GM12878 (cell line): ENCODE data around the gene EPAS1. TPM values are rescaled to one million over a fixed set of nuclear protein-coding genes. Genes with fewer than 3 reads are reported as not detected.

Source experiments
- ATAC-seq: fragments of 200-7000 bp; cut with Tn5 transposase; 3 replicates; pipeline ENCODE4 v1.9.1; 2020; ENCODE audit warnings: mild to moderate bottlenecking, moderate library complexity
- BruUV-seq: library from RNA; stranded (reverse); fragments of 400-500 nt; replicated peaks from 2 replicates; lab custom pipeline; 2021; lab: Mats Ljungman, UMichigan
- CTCF ChIA-PET: fragments of 300-600 bp; sonication (Branson Sonifier 250); formaldehyde crosslinking; extraction: SDS; loops from one replicate; lab custom pipeline; 2021; ENCODE audit warnings: inconsistent platforms; lab: Yijun Ruan, JAX
- POLR2A ChIA-PET: fragments of 350-600 bp; formaldehyde crosslinking; extraction: SDS; loops from one replicate; lab custom pipeline; 2021; ENCODE audit warnings: inconsistent platforms; lab: Charles Lee
- RAD21 ChIA-PET: fragments of 300-600 bp; sonication (Branson Sonifier 250); formaldehyde crosslinking; loops from one replicate; lab custom pipeline; 2023; ENCODE audit warnings: antibody characterized with exemption; ENCODE audit not compliant: unreplicated experiment; lab: Charles Lee
- SMC1A ChIA-PET: fragments of 300-600 bp; sonication (Branson Sonifier 250); formaldehyde crosslinking; loops from one replicate; lab custom pipeline; 2023; ENCODE audit not compliant: unreplicated experiment, uncharacterized antibody; lab: Charles Lee
- DNase-seq: peaks from one replicate; pipeline ENCODE4 v3.0.0-alpha.2; 2011; ENCODE audit warnings: low read depth, low spot score
- FAIRE-seq: peaks from 3 replicates; lab custom pipeline; 2011; peaks lifted over from hg19 to GRCh38; lab: Jason Lieb, UNC
- H2AFZ ChIP-seq: 2 replicates; pipeline ENCODE4 v1.6.0; 2011; ENCODE audit warnings: low read depth, low read length, control low read depth; ENCODE audit not compliant: control insufficient read depth
- H3K27ac ChIP-seq: 2 replicates; pipeline ENCODE4 v1.5.1; 2011; ENCODE audit warnings: control low read depth; ENCODE audit not compliant: control insufficient read depth, insufficient read depth
- H3K27me3 ChIP-seq, 2 experiments: replicated peaks in 1 of 2; 2 replicates each; pipeline versions ENCODE4 v1.6.0 to v1.6.1; 2011; ENCODE audit warnings: low read length in 1 of 2; ENCODE audit not compliant: control insufficient read depth in 2 of 2, insufficient read depth in 2 of 2
- H3K36me3 ChIP-seq, 2 experiments: 2 replicates each; pipeline ENCODE4 v1.5.1; 2011; ENCODE audit warnings: low read length in 1 of 2; ENCODE audit not compliant: control insufficient read depth in 2 of 2, insufficient read depth in 2 of 2
- H3K4me1 ChIP-seq: 2 replicates; pipeline ENCODE4 v1.6.1; 2011; ENCODE audit warnings: mild to moderate bottlenecking, low read length, moderate library complexity, mixed read lengths; ENCODE audit not compliant: control insufficient read depth, insufficient read depth
- H3K4me2 ChIP-seq: 2 replicates; pipeline ENCODE4 v1.6.0; 2011; ENCODE audit warnings: control low read depth; ENCODE audit not compliant: control insufficient read depth, insufficient read depth
- H3K4me3 ChIP-seq: fragments of 200-600 bp; sonication (generic); 2 replicates; pipeline ENCODE4 v1.5.1; 2016
- H3K79me2 ChIP-seq: 2 replicates; pipeline ENCODE4 v1.6.0; 2011; ENCODE audit warnings: low read length; ENCODE audit not compliant: control insufficient read depth, insufficient read depth
- H3K9ac ChIP-seq: 2 replicates; pipeline ENCODE4 v1.8.0; 2011; ENCODE audit warnings: low read length, control low read depth, mixed read lengths; ENCODE audit not compliant: control insufficient read depth, insufficient read depth
- H3K9me3 ChIP-seq: replicated peaks from 3 replicates; pipeline ENCODE4 v1.5.1; 2011; ENCODE audit warnings: mild to moderate bottlenecking, low read length; ENCODE audit not compliant: control insufficient read depth, insufficient read depth
- H4K20me1 ChIP-seq: 2 replicates; pipeline ENCODE4 v1.6.0; 2011; ENCODE audit not compliant: control insufficient read depth, insufficient read depth
- ATF2 ChIP-seq: IDR thresholded peaks from 2 replicates; pipeline ENCODE4 v1.6.1; 2012; ENCODE audit warnings: low read length, inconsistent platforms
- BCL3 ChIP-seq: IDR thresholded peaks from 2 replicates; pipeline ENCODE4 v1.6.1; 2011; ENCODE audit warnings: borderline replicate concordance, low read depth, mild to moderate bottlenecking, moderate library complexity, low read length; ENCODE audit not compliant: insufficient read depth, poor library complexity, severe bottlenecking
- IRF5 ChIP-seq: fragments of 450-650 bp; IDR thresholded peaks from 2 replicates; pipeline ENCODE4 v1.6.1; 2017; ENCODE audit warnings: borderline replicate concordance
- JUNB ChIP-seq: IDR thresholded peaks from 2 replicates; pipeline ENCODE4 v1.6.1; 2016; ENCODE audit warnings: antibody characterized with exemption, mild to moderate bottlenecking
- MYC ChIP-seq: IDR thresholded peaks from 2 replicates; pipeline ENCODE4 v1.6.1; 2011; ENCODE audit warnings: mild to moderate bottlenecking, low read length, moderate library complexity, inconsistent platforms; ENCODE audit not compliant: insufficient read depth, insufficient replicate concordance, insufficient read length, severe bottlenecking
- RELB ChIP-seq: fragments of 450-650 bp; IDR thresholded peaks from 2 replicates; pipeline ENCODE4 v1.6.1; 2017; ENCODE audit warnings: low read depth, mild to moderate bottlenecking, moderate library complexity
- SMARCA5 ChIP-seq: fragments of 450-650 bp; IDR thresholded peaks from 2 replicates; pipeline ENCODE4 v1.6.1; 2017; ENCODE audit warnings: mild to moderate bottlenecking
- ZBTB11 ChIP-seq: fragments of 450-650 bp; formaldehyde crosslinking; IDR thresholded peaks from 2 replicates; pipeline ENCODE4 v1.5.0; 2022; ENCODE audit warnings: mild to moderate bottlenecking, missing genetic modification characterization
- ZNF24 ChIP-seq: fragments of 450-650 bp; IDR thresholded peaks from 2 replicates; pipeline ENCODE4 v1.6.1; 2017; ENCODE audit warnings: antibody characterized with exemption, mild to moderate bottlenecking
- ZNF622 ChIP-seq: fragments of 450-650 bp; IDR thresholded peaks from 2 replicates; pipeline ENCODE4 v1.6.1; 2017; ENCODE audit warnings: mild to moderate bottlenecking, inconsistent platforms
- WGBS: methylation state at CpG from one replicate; pipeline ENCODE4 v1.1.6; 2016; ENCODE audit warnings: low lambda C conversion rate; ENCODE audit not compliant: insufficient replicate concordance, insufficient coverage; ENCODE audit errors: missing lambda C conversion rate; 5-methylcytosine and 5-hydroxymethylcytosine counted together
- in situ Hi-C: fragments of 300-500 bp; cut with MboI; formaldehyde crosslinking; loops from 9 replicates; pipeline ENCODE4 v1.14.3; 2018; ENCODE audit warnings: mixed read lengths
- intact Hi-C: fragments of 100-400 bp; cut with micrococcal nuclease; formaldehyde crosslinking; loops from one replicate; pipeline ENCODE4 v1.14.2; 2022; ENCODE audit not compliant: unreplicated experiment
- polyA plus RNA-seq, 11 experiments: library from polyadenylated mRNA; depleted of rRNA in 4 of 11; unstranded in 6 of 11; stranded (reverse) in 5 of 11; fragments of >200 nt; fragmentation: Nextera tagmentation in 4 of 11; fragmentation: Illumina TruSeq in 1 of 11; extraction: Ambion mirVana in 4 of 11; extraction: Trizol in 1 of 11; gene quantifications; 1 replicate in 1 of 11; 2 replicates in 10 of 11; pipeline versions ENCODE4 v1.2.1 to v1.2.3, GENCODE V29; 2011 to 2016; ENCODE audit warnings: inconsistent platforms in 2 of 11, missing spikeins in 2 of 11, low read depth in 1 of 11
- total RNA-seq, 4 experiments: library from RNA; depleted of rRNA in 3 of 4; stranded (reverse); fragments of >200 nt in 3 of 4; fragmentation: Illumina TruSeq in 1 of 4; extraction: Trizol in 1 of 4; gene quantifications; 2 replicates each; pipeline versions ENCODE4 v1.2.1 to v1.2.3, GENCODE V29; 2013 to 2021

EPAS1 gene
- total and polyA plus RNA-seq, 10 of the 15 experiments (the other 5 are each of a cell fraction or from before 2014, with no cell fraction given), result 0.11 to 22.0 (median 1.3) TPM; not detected in 1

GRCh38 chr2:46302005-46302695 lies 4.9 kb downstream of the EPAS1 start:
- Histone ChIP-seq H3K9me3 (no peaks in the 10 kb centered on the region; the same call in 2 of the 3 replicates), H3K4me2 (no peak overlapping the region), H3K36me3 (no peaks in the 10 kb centered on the region), H4K20me1 (no peaks in the 10 kb centered on the region), H3K27me3 (peaks cover 5 to 27% of the 10 kb centered on the region in 2 experiments), H2AFZ (no peak overlapping the region), H3K27ac (no peak overlapping the region), H3K4me3 (no peak overlapping the region), H3K4me1 (peaks cover 8% of the 10 kb centered on the region), H3K79me2 (no peaks in the 10 kb centered on the region), H3K9ac (no peak overlapping the region)
- POLR2A ChIA-PET, result interaction anchor here (1.0 to 1.2 kb wide), 2 partner anchors 245 to 729 kb away, joined by 3 read pairs; no protein-coding TSS in a partner anchor
- 71% methylated on average over 3 of the region's 4 CpGs for WGBS
- SMC1A ChIA-PET, result interaction anchor here (1.0 to 5.2 kb wide), 8 partner anchors 8 to 222 kb away, joined by 3 to 18 read pairs (median 6); no protein-coding TSS in a partner anchor
- no peak for DNase-seq
- in situ Hi-C loops (no loop called here), intact Hi-C loops (no loop called here)
- BruUV-seq, result no TSS peak
- ATAC-seq, result no peak
- RAD21 ChIA-PET, result interaction anchor here (0.6 to 1.8 kb wide), 6 partner anchors 17 to 158 kb away, joined by 3 to 6 read pairs (median 4); no protein-coding TSS in a partner anchor
- CTCF ChIA-PET, result interaction anchor here (0.6 to 1.8 kb wide), 6 partner anchors 8 to 808 kb away, joined by 3 to 14 read pairs (median 4); no protein-coding TSS in a partner anchor
- FAIRE-seq, result no peak
- TF ChIP-seq RELB, result no peak
- TF ChIP-seq IRF5, result no peak
- TF ChIP-seq ATF2, result no peak
- TF ChIP-seq SMARCA5, result no peak
- TF ChIP-seq JUNB, result no peak
- TF ChIP-seq BCL3, result no peak
- no peak for TF ChIP-seq MYC
- no peak for TF ChIP-seq ZBTB11 (CRISPR knock-in tag)
- no peak for TF ChIP-seq ZNF622
- TF ChIP-seq ZNF24, result no peak
